ENCODE data around the gene HPS5. TPM values are rescaled to one million over a fixed set of nuclear protein-coding genes. Genes with fewer than 3 reads are reported as not detected.
A peak's percentile ranks its signal among the peaks of the same experiment; 100 is the strongest.

Gene HPS5
- total and polyA plus RNA-seq, 2 of the 13 experiments (the other 11 are each of a cell fraction or from before 2014, with no cell fraction given): 6.6 to 25.5 TPM

DNA sequence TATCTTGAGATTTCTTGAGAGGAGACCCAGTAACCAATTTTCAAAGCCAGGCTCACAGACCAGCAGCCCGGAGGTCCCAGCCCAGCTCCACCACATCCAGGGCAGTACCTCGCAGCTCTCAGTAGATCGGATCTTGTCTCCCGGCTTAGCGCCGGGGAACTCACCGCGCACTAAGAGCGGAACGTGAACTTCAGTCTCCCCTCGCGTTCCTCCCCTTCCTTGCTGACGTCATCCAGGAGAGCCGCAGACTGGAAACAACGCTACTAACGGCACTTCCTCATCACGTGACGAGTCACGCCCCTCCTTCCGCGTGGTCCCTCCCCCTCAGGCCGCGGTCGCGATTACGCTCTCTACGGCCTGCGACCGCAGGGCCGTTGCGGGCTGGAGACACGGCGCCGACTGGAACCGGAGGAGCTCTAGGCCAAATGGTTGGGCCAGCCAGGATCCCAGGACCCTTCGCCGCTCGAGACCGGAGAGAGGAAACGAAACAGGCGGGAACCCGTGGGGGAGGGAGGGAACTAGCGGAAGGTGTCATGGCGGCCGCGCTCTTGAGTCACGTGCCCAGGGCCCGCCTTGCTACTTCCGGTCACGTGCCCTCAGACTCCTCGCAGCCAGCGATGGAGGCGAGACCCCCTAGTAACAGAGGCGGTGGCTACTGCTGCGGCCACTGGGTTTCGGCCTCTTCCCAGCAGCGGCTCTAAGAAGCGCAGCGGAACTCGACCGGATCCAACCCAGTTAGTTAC is at the start of gene HPS5, which contains the start of gene GTF2H1 (continued):
- TF ChIP-seq, protein P1, sequence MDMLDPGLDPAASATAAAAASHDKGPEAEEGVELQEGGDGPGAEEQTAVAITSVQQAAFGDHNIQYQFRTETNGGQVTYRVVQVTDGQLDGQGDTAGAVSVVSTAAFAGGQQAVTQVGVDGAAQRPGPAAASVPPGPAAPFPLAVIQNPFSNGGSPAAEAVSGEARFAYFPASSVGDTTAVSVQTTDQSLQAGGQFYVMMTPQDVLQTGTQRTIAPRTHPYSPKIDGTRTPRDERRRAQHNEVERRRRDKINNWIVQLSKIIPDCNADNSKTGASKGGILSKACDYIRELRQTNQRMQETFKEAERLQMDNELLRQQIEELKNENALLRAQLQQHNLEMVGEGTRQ (IDR thresholded peaks at IDR 0.05; ENCODE audit: low read depth, low read length): peak; percentile 97
- TF ChIP-seq, protein P1 (CRISPR knock-in tag; IDR thresholded peaks at IDR 0.05; ENCODE audit: borderline replicate concordance): peak; percentile 99
- TF ChIP-seq CEBPG (CRISPR knock-in tag; IDR thresholded peaks at IDR 0.05) (no peak; the same call in none of the 2 replicates), ESRRA (CRISPR knock-in tag; IDR thresholded peaks at IDR 0.05; ENCODE audit: low read depth) (peak; percentile 86), ZNF607 (CRISPR knock-in tag; IDR thresholded peaks at IDR 0.05; ENCODE audit: borderline replicate concordance) (peak; percentile 94), ZNF317 (CRISPR knock-in tag; IDR thresholded peaks at IDR 0.05) (peak; percentile 82), ZC3H4 (CRISPR knock-in tag; IDR thresholded peaks at IDR 0.05; ENCODE audit: borderline replicate concordance) (peak; percentile 91; the same call in 1 of the 2 replicates), RFXANK (CRISPR knock-in tag; IDR thresholded peaks at IDR 0.05) (no peak), IRF2 (CRISPR knock-in tag; IDR thresholded peaks at IDR 0.05) (peak; percentile 91), ZNF792 (CRISPR knock-in tag; IDR thresholded peaks at IDR 0.05) (peak; percentile 89), ZNF124 (CRISPR knock-in tag; IDR thresholded peaks at IDR 0.05) (peak; percentile 64; the same call in 1 of the 2 replicates), RXRB (CRISPR knock-in tag; IDR thresholded peaks at IDR 0.05; ENCODE audit: borderline replicate concordance) (peak; percentile 75), TAF15 (IDR thresholded peaks at IDR 0.05; ENCODE audit: low read depth, low read length, poor library complexity, severe bottlenecking) (peak; percentile 69), RARA (CRISPR knock-in tag; IDR thresholded peaks at IDR 0.05) (0 out of 2 replicates have a peak, but pooled peaks have one; percentile 10)
- TF ChIP-seq, protein P2, sequence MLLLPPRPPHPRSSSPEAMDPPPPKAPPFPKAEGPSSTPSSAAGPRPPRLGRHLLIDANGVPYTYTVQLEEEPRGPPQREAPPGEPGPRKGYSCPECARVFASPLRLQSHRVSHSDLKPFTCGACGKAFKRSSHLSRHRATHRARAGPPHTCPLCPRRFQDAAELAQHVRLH (CRISPR knock-in tag; IDR thresholded peaks at IDR 0.05; ENCODE audit: borderline replicate concordance, low read depth): peak; percentile 92
- TF ChIP-seq, protein P3, sequence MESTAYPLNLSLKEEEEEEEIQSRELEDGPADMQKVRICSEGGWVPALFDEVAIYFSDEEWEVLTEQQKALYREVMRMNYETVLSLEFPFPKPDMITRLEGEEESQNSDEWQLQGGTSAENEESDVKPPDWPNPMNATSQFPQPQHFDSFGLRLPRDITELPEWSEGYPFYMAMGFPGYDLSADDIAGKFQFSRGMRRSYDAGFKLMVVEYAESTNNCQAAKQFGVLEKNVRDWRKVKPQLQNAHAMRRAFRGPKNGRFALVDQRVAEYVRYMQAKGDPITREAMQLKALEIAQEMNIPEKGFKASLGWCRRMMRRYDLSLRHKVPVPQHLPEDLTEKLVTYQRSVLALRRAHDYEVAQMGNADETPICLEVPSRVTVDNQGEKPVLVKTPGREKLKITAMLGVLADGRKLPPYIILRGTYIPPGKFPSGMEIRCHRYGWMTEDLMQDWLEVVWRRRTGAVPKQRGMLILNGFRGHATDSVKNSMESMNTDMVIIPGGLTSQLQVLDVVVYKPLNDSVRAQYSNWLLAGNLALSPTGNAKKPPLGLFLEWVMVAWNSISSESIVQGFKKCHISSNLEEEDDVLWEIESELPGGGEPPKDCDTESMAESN (CRISPR knock-in tag; conservative IDR thresholded peaks at IDR 0.05): peak; percentile 84
- TF ChIP-seq, protein P4, sequence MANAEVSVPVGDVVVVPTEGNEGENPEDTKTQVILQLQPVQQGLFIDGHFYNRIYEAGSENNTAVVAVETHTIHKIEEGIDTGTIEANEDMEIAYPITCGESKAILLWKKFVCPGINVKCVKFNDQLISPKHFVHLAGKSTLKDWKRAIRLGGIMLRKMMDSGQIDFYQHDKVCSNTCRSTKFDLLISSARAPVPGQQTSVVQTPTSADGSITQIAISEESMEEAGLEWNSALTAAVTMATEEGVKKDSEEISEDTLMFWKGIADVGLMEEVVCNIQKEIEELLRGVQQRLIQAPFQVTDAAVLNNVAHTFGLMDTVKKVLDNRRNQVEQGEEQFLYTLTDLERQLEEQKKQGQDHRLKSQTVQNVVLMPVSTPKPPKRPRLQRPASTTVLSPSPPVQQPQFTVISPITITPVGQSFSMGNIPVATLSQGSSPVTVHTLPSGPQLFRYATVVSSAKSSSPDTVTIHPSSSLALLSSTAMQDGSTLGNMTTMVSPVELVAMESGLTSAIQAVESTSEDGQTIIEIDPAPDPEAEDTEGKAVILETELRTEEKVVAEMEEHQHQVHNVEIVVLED (CRISPR knock-in tag; IDR thresholded peaks at IDR 0.05; ENCODE audit: borderline replicate concordance): peak; percentile 93
